ENCODE results near the gene MAPK11.

GRCh38 chr22:50215297-50216054, 54.7 kb downstream of the MAPK11 start:
- TF ChIP-seq, protein P1, sequence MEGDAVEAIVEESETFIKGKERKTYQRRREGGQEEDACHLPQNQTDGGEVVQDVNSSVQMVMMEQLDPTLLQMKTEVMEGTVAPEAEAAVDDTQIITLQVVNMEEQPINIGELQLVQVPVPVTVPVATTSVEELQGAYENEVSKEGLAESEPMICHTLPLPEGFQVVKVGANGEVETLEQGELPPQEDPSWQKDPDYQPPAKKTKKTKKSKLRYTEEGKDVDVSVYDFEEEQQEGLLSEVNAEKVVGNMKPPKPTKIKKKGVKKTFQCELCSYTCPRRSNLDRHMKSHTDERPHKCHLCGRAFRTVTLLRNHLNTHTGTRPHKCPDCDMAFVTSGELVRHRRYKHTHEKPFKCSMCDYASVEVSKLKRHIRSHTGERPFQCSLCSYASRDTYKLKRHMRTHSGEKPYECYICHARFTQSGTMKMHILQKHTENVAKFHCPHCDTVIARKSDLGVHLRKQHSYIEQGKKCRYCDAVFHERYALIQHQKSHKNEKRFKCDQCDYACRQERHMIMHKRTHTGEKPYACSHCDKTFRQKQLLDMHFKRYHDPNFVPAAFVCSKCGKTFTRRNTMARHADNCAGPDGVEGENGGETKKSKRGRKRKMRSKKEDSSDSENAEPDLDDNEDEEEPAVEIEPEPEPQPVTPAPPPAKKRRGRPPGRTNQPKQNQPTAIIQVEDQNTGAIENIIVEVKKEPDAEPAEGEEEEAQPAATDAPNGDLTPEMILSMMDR (IDR thresholded peaks at IDR 0.05): no peak
- TF ChIP-seq EP300 (IDR thresholded peaks at IDR 0.05): no peak

Measured in sigmoid colon (tissue), 4 donors.